Measurements from ENCODE around the gene LUC7L3. TPM values are rescaled to one million over a fixed set of nuclear protein-coding genes. Genes with fewer than 3 reads are reported as not detected.

The LUC7L3 gene
- total and polyA plus RNA-seq, 8 donors, result 63.4 to 1,211 (median 208) TPM

DNA sequence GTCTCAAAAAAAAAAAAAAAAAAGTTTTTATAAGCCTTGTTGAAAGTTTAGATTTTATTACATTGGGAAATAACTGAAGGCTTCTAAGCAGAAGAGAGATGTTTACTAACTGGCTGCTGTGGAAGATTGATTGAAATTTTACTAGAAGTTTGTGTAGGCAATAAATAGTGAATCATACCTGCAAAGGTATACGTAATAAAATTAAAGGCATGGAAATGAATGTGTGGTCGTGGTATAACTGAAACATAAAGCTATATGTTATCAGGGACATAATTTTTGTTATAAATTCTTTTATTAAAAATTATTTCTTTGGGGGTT is 8.7 kb downstream of the LUC7L3 start:
- H3K4me1 ChIP-seq, result peaks cover 68 to 100% (median 93%) of the 10 kb centered on the region in 4 donors
- no peak overlapping the region for H3K4me3 ChIP-seq
- TF ChIP-seq POLR2A (IDR thresholded peaks at IDR 0.05) (no peak), POLR2AphosphoS5 (IDR thresholded peaks at IDR 0.05) (no peak), EP300 (IDR thresholded peaks at IDR 0.05) (no peak)
- TF ChIP-seq, protein P1, sequence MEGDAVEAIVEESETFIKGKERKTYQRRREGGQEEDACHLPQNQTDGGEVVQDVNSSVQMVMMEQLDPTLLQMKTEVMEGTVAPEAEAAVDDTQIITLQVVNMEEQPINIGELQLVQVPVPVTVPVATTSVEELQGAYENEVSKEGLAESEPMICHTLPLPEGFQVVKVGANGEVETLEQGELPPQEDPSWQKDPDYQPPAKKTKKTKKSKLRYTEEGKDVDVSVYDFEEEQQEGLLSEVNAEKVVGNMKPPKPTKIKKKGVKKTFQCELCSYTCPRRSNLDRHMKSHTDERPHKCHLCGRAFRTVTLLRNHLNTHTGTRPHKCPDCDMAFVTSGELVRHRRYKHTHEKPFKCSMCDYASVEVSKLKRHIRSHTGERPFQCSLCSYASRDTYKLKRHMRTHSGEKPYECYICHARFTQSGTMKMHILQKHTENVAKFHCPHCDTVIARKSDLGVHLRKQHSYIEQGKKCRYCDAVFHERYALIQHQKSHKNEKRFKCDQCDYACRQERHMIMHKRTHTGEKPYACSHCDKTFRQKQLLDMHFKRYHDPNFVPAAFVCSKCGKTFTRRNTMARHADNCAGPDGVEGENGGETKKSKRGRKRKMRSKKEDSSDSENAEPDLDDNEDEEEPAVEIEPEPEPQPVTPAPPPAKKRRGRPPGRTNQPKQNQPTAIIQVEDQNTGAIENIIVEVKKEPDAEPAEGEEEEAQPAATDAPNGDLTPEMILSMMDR (IDR thresholded peaks at IDR 0.05), result no peak
- H3K27ac ChIP-seq, result no peak overlapping the region
- no peaks in the 10 kb centered on the region for H3K27me3 ChIP-seq
- DNase-seq, result no peak
- intact Hi-C loops (cut with DNase I; ENCODE audit: low total_unique reads), result no loop called here
- H3K9me3 ChIP-seq, result no peaks in the 10 kb centered on the region
- 67 to 74% (median 69%) methylated on average over 2 of the region's 2 CpGs for WGBS, 5 donors
- H3K36me3 ChIP-seq, result no peaks in the 10 kb centered on the region

- no peak for DNase-seq
- Histone ChIP-seq H3K4me1 (peaks cover 59 to 100% (median 88%) of the 10 kb centered on the region in 4 donors), H3K9me3 (no peaks in the 10 kb centered on the region), H3K27ac (no peak overlapping the region), H3K36me3 (peaks cover 0 to under 1% (median 0%) of the 10 kb centered on the region in 4 donors), H3K27me3 (no peaks in the 10 kb centered on the region), H3K4me3 (no peak overlapping the region)
- intact Hi-C loops (cut with DNase I; ENCODE audit: low total_unique reads), result no loop called here
- 53 to 72% (median 64%) methylated on average over 5 of the region's 5 CpGs for WGBS, 5 donors
- TF ChIP-seq, protein P1 (IDR thresholded peaks at IDR 0.05), result no peak
- TF ChIP-seq EP300 (IDR thresholded peaks at IDR 0.05) (no peak), POLR2AphosphoS5 (IDR thresholded peaks at IDR 0.05) (no peak), POLR2A (IDR thresholded peaks at IDR 0.05) (no peak)
Measured at GRCh38 chr17:50728881-50729765, 9.7 kb downstream of the LUC7L3 start.

GRCh38 chr17:50731575-50732460 is 12.4 kb downstream of the LUC7L3 start:
- Histone ChIP-seq H3K9me3 (no peaks in the 10 kb centered on the region), H3K4me3 (no peak overlapping the region), H3K4me1 (peaks cover 40 to 99% (median 75%) of the 10 kb centered on the region in 4 donors), H3K27ac (peak overlapping the region in 3 of 5 donors; percentile 46 to 71 (median 49)), H3K36me3 (peaks cover 0 to 5% (median 0%) of the 10 kb centered on the region in 4 donors), H3K27me3 (no peaks in the 10 kb centered on the region)
- 51 to 62% (median 54%) methylated on average over 7 of the region's 7 CpGs for WGBS, 5 donors
- TF ChIP-seq POLR2A (IDR thresholded peaks at IDR 0.05), result no peak
- TF ChIP-seq, protein P1 (IDR thresholded peaks at IDR 0.05), result no peak
- TF ChIP-seq EP300 (IDR thresholded peaks at IDR 0.05), result no peak
- TF ChIP-seq POLR2AphosphoS5 (IDR thresholded peaks at IDR 0.05), result no peak
- intact Hi-C loops (cut with DNase I; ENCODE audit: low total_unique reads), result no loop called here
- no peak for DNase-seq

GRCh38 chr17:50735287-50735686 is 15.9 kb downstream of the LUC7L3 start:
- no peak for DNase-seq

More at GRCh38 chr17:50735287-50735686, 15.9 kb downstream of the LUC7L3 start:
- WGBS, 5 donors, result 70 to 83% (median 72%) methylated on average over 3 of the region's 3 CpGs
- H3K27me3 ChIP-seq, result no peaks in the 10 kb centered on the region
- peaks cover 17 to 81% (median 49%) of the 10 kb centered on the region in 4 donors for H3K4me1 ChIP-seq
- no peaks in the 10 kb centered on the region for H3K9me3 ChIP-seq
- no peak overlapping the region for H3K4me3 ChIP-seq
- no peak for TF ChIP-seq POLR2A (IDR thresholded peaks at IDR 0.05)
- no peak for TF ChIP-seq POLR2AphosphoS5 (IDR thresholded peaks at IDR 0.05)
- TF ChIP-seq, protein P1 (IDR thresholded peaks at IDR 0.05), result no peak
- TF ChIP-seq EP300 (IDR thresholded peaks at IDR 0.05), result no peak
- intact Hi-C loops (cut with DNase I; ENCODE audit: low total_unique reads), result no loop called here
- peaks cover 22 to 37% (median 32%) of the 10 kb centered on the region in 4 donors for H3K36me3 ChIP-seq
- no peak overlapping the region for H3K27ac ChIP-seq

All from stomach (tissue), 9 donors.